HUES48 (cell line): ENCODE data around the gene FLT3.

ENCODE experiments used
- H3K27ac ChIP-seq: one replicate; pipeline ENCODE4 v1.7.0; 2013; ENCODE audit warnings: low read depth, low read length, inconsistent platforms
- H3K27me3 ChIP-seq: 2 replicates; pipeline ENCODE4 v1.6.1; 2013; ENCODE audit warnings: mild to moderate bottlenecking, low read length; ENCODE audit not compliant: control insufficient read depth, insufficient read depth
- H3K36me3 ChIP-seq: 2 replicates; pipeline ENCODE4 v1.6.1; 2013; ENCODE audit warnings: low read length; ENCODE audit not compliant: control insufficient read depth, insufficient read depth
- H3K4me1 ChIP-seq: 2 replicates; pipeline ENCODE4 v1.6.1; 2013; ENCODE audit warnings: mild to moderate bottlenecking, low read length; ENCODE audit not compliant: control insufficient read depth, insufficient read depth
- H3K4me3 ChIP-seq: 2 replicates; pipeline ENCODE4 v1.5.1; 2013; ENCODE audit warnings: mild to moderate bottlenecking, low read depth, low read length
- H3K9ac ChIP-seq: 2 replicates; pipeline ENCODE4 v1.6.1; 2013; ENCODE audit warnings: mild to moderate bottlenecking, low read depth, low read length, moderate library complexity
- H3K9me3 ChIP-seq: 2 replicates; pipeline ENCODE4 v1.6.1; 2013; ENCODE audit warnings: low read length; ENCODE audit not compliant: control insufficient read depth, insufficient read depth

The FLT3 gene

DNA sequence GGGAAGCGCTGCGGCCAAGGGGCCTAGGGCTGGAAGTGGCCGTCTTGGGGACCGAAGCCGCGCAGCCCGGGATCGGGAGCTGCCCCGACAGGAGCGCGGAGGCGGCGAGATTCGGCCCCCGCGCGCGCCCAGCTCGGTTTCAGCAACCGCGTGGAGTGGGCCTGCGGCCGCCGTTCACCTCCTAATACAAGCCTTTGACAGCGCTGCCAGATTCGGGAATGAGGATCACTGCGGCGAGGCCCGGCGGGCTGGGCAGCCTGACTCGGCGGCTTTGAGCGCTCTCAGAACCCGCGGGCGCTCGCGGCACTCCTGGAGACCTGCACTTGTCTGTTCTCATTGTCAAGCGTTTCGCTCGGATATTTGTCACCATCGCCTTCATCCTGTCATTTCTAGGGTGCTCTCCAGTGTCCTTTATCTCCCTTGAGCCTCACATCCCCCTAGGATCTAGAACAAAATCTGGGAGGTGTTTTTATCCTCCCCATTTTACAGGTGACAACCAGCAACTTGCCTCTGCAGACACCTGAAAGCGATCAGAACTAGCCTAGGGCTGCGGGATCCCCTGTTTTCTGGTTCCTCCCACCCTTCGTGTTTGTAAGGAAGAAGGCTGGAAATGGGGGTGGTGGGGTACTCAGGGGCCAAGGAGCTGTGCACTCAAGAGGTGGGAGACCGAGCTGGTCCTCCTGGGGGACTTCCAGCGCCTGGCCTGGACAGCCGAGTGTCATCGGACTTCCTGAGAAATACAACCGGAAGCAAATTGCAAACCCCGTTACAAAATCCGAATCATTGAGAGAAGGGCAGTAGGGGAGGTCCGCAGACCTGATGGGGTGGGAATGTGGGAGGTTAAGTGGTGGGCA lies 129.8 kb downstream of the FLT3 start:
- H3K4me1 ChIP-seq = peaks cover 40% of the 10 kb centered on the region
- no peak overlapping the region for H3K27ac ChIP-seq
- peaks cover 100% of the 10 kb centered on the region for H3K27me3 ChIP-seq
- H3K36me3 ChIP-seq = no peaks in the 10 kb centered on the region
- peaks cover 4% of the 10 kb centered on the region; the same call in 1 of the 2 replicates for H3K9me3 ChIP-seq
- H3K4me3 ChIP-seq = no peak overlapping the region
- H3K9ac ChIP-seq = no peak overlapping the region

DNA sequence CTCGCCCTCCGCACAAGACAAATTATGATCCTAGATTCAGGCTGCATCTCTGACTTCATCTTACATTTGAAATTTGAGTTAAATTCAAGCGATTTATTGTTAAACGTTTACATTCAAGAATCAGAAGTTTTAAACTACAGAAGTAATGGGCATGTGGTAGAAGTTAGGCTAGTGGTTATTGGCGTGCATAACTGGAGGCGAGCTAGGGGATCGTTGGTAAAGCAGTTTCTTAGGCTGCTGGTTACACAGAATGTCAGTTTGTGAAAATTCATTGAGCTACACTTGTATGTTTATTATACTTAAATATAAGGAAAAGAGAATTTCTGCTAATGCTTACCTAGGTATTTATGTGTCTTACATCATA lies 130.5 kb downstream of the FLT3 start:
- Histone ChIP-seq H3K9me3 (peaks cover 4% of the 10 kb centered on the region; the same call in 1 of the 2 replicates), H3K27ac (no peak overlapping the region), H3K4me1 (peaks cover 44% of the 10 kb centered on the region), H3K36me3 (no peaks in the 10 kb centered on the region), H3K9ac (no peak overlapping the region), H3K27me3 (peaks cover 100% of the 10 kb centered on the region), H3K4me3 (no peak overlapping the region)

DNA sequence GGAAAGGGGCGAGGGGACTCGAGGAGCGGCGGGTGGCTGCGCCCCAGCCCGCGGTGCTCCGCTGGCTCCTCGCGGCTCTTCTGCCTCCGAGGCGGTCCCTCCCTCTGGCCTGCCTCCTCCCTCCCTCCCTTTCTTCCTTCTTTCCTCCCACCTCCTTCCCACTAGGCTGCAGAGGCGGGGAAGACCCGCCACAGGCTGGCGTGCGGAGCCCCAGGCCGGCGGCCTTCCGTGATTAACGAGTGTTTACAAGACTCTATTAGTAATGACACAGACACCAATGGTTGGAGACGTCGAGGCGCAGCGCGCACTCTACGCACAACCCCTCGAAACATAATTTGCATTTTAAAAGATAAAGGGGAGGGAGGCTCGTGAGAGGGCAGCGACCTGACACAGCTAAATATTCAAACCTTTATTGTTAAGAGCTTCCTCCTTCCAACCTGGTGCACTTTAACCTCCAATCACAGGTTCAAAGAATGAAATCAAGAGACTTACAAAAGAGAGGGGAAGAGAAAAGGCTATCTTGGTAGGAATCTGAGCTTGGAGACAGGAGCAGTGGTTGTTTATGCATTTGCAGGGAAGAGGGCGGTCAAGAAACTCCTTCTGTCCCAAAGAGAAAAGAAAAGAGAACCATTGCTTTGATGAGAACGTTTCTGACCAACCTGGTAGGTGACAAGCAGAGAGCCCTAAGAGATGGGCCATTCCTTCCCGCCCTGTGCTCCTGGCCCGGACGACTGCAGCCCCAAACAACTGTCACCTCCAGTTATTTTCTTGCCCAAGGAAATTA lies 131.1 kb downstream of the FLT3 start, which contains the start of gene CDX2:
TSS of gene CDX2 (minus strand) at position 234 of the 784 bp plus-strand sequence. CDS start 309 bp downstream, outside the sequence.
- H3K27me3 ChIP-seq = peaks cover 100% of the 10 kb centered on the region
- peaks cover 1% of the 10 kb centered on the region; the same call in 1 of the 2 replicates for H3K9me3 ChIP-seq
- H3K4me1 ChIP-seq = peaks cover 44% of the 10 kb centered on the region
- H3K27ac ChIP-seq = no peak within 1 kb of the TSS
- H3K36me3 ChIP-seq = no peaks in the 10 kb centered on the region
- H3K9ac ChIP-seq = no peak within 1 kb of the TSS
- H3K4me3 ChIP-seq = peak within 1 kb of the TSS; percentile 41

DNA sequence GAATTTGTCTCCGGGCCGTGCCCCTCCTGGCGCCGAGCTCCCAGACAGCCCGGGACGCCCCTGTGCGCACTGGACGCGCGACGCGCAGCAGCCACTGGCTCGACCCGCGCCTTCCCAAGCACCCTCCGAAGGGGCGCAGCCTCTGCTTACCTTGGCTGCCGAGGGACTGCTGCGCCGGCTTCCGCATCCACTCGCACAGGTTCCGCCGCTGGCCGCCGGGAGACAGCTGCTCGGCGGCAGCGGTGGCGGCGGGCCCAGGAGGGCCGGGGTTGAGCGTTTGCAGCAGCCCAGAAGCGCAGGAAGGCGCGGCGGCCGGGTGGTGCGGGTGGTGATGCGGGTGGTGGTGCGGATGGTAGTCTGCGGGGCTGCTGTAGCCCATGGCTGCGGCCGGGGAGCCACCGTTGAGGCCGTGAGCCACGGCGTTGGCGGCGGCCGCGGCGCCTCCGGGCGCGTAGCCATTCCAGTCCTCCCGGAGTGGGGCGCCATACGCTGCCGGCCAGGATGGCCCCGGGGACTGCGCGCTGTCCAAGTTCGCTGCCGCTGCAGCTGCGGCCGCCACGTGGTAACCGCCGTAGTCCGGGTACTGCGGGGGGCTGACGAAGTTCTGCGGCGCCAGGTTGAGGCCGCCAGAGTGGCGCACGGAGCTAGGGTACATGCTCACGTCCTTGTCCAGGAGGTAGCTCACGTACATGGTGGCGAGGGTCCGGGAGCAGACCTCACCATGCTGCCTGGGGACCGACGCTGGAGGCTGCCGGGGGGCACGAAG lies 131.9 kb downstream of the FLT3 start:
- peak overlapping the region; percentile 41 for H3K4me3 ChIP-seq

DNA sequence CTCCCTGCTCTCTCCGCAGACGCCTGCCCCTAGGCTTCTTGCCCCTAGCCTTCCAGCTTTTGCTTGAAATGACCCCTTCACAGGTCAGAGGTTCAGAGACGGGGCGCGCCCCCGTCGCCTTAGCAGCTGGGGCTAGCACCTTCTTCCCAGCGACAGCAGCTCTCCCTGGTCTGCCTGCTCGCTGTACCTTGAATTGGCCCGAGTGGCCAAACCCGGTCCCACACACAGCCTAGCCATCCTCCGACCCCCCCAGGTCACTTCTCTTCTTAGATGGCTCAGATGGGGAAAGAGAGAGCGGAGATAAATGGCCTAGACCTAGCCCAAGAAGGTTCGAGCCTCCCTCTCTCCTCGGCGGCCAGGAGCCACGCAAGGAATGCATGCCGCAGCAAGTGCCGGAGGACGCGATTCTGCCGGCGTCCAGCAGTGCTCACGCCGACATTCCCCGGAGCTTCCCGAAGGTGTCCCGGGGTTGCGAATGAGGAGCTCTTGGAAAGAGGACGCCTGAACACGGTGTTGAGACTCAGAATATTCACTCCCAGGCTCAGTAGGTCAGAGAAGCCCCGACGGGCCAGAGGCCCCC lies 132.6 kb downstream of the FLT3 start:
- Histone ChIP-seq H3K4me1 (peaks cover 49% of the 10 kb centered on the region), H3K9me3 (no peaks in the 10 kb centered on the region), H3K27me3 (peaks cover 100% of the 10 kb centered on the region), H3K9ac (no peak overlapping the region), H3K4me3 (no peak overlapping the region), H3K27ac (no peak overlapping the region), H3K36me3 (no peaks in the 10 kb centered on the region)

More for the DNA sequence above, 131.9 kb downstream of the FLT3 start:
- Histone ChIP-seq H3K27me3 (peaks cover 100% of the 10 kb centered on the region), H3K27ac (no peak overlapping the region), H3K9me3 (no peaks in the 10 kb centered on the region), H3K9ac (no peak overlapping the region), H3K4me1 (peaks cover 44% of the 10 kb centered on the region), H3K36me3 (no peaks in the 10 kb centered on the region)

DNA sequence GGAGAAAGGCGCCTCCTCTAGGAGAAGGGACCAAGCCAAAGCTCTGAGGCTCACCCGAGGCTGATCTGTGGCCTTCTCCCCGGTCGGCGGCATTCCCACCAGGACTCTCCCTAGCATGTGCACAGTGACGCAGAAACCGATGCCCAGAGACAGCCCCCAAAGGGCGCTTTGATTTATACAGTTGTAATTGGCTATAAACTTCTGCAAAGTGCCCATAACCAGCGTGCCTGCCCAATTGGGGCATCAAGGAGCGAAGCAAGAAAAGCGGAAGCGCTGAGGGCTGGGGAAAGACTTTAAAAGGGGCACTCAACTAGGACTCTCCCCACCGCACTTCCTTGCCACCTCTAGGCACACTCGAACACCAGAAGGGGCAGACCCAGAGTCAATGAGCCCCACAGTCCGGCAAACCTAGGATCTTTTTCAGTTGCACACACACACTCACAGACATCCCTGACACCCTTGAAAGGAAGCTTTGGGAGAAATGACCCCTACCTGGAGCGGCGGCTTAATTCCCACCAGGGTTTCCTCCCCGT lies 133.1 kb downstream of the FLT3 start:
- H3K9ac ChIP-seq = no peak overlapping the region

DNA sequence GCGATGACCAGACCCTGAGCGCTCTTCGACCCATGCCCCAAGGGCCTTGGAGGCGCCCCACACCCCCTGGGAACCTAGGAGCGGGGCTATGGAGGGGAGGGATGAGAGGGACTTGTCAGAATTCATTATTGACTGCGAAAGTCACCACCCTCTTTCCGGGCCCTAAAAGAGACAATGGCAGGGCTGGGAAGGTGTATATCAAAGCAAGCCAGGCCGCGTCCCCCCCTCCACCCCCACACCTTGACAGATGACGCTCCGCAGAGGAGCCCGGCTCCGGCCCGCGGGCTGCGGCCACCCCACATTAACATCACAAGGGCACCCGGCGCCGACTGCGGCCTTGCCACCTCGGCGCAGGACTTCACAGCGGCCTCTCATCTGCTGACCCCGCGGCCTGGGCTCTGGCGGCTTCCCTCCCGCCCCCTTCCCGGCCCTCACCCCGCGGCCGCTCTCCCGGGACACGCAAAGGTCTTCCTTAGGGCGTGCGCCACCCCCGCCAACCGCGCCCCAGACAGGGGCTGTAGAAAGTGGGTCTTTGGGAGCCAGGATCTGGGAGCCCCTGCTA lies 133.7 kb downstream of the FLT3 start:
- no peak overlapping the region for H3K9ac ChIP-seq
- peaks cover 100% of the 10 kb centered on the region for H3K27me3 ChIP-seq
- peaks cover 53% of the 10 kb centered on the region for H3K4me1 ChIP-seq
- H3K27ac ChIP-seq = no peak overlapping the region
- no peaks in the 10 kb centered on the region for H3K36me3 ChIP-seq
- H3K9me3 ChIP-seq = no peaks in the 10 kb centered on the region
- no peak overlapping the region for H3K4me3 ChIP-seq

More for the DNA sequence above, 133.1 kb downstream of the FLT3 start:
- H3K4me1 ChIP-seq = peaks cover 53% of the 10 kb centered on the region
- H3K27ac ChIP-seq = no peak overlapping the region
- H3K4me3 ChIP-seq = no peak overlapping the region
- no peaks in the 10 kb centered on the region for H3K9me3 ChIP-seq
- peaks cover 100% of the 10 kb centered on the region for H3K27me3 ChIP-seq
- no peaks in the 10 kb centered on the region for H3K36me3 ChIP-seq

DNA sequence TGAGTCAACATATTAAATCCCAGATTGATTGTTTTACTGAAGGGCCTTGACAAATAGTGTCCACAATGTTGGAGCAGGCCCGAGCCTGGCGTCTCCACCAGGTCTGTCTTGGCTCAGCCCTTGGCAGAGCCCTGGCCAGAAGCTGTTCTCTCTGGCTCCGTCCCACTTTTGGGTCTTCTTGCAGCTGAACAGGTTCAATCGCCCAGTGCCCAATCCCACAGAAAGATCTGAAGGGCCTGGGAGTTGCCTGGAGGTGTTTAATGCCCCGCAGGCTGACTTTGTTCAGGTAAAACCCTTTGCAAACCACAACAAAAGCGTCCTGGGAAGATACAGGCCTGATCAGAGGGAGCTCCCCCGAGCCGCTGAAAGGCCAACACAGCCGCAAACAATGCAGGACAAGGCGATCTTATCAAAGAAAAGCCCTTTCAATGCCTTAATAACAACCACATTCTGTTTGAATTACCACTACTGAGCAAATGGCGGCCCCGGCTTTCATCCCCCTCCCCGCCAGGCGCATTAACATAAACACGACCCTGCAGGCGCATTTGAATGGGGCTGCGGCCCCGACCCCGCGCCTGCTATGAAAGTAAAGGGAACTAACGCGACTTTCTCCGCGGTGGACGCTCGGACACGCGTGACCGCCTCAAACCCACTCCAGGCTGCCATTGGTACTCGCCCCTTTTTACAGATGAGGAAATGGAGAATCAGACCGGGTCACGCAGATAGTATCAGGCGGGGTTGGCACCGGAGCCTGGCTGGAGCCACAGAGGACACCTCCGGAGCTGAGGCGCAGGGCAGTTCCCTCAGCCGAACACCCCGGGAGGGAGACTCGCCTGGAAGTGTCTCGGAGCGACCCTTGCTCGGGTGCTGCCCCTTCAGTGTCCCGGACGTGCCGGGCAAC lies 134.4 kb downstream of the FLT3 start:
- Histone ChIP-seq H3K9ac (no peak overlapping the region), H3K9me3 (no peaks in the 10 kb centered on the region), H3K4me3 (no peak overlapping the region), H3K36me3 (no peaks in the 10 kb centered on the region), H3K27me3 (peaks cover 100% of the 10 kb centered on the region), H3K4me1 (peaks cover 50% of the 10 kb centered on the region), H3K27ac (no peak overlapping the region)

DNA sequence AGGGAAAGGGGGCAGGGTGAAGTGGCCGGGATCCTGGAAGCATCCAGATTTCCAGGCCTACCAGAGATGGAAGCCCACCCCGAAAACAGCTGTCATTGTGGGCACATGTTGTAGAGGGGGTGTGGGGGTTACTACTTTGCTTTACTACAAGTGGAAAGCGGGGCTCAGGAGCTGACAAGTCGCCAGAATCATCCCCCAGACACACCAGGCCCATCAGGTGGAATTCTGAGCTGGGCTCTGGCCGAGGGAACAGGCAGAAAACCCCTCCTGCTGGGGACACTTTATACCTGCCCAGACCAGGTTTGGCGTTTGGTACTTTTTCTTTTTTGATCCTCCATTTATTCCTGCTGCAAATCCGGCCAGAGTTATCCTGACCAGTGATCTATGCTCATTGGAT lies 135.0 kb downstream of the FLT3 start:
- no peak overlapping the region for H3K4me3 ChIP-seq
- H3K9ac ChIP-seq = no peak overlapping the region
- no peaks in the 10 kb centered on the region for H3K9me3 ChIP-seq
- no peaks in the 10 kb centered on the region for H3K36me3 ChIP-seq
- peaks cover 44% of the 10 kb centered on the region for H3K4me1 ChIP-seq
- H3K27me3 ChIP-seq = peaks cover 100% of the 10 kb centered on the region
- H3K27ac ChIP-seq = no peak overlapping the region
